Dermis blood vessel endothelial cell (primary cell): ENCODE results near the gene PER2. TPM values are rescaled to one million over a fixed set of nuclear protein-coding genes. Genes with fewer than 3 reads are reported as not detected.
"Not testable (repeated sequence)": the region's sequence is repeated elsewhere in the genome, so short reads cannot be mapped to it uniquely, and the experiment has no call there.

Source experiments
- DNase-seq: peaks from one replicate; pipeline ENCODE4 v3.0.0; 2010
- total RNA-seq: library from RNA; depleted of rRNA; stranded (reverse); fragments of >200 nt; gene quantifications from 2 replicates; pipeline ENCODE4 v1.2.3, GENCODE V29; 2014

Gene PER2
- 1.2 and 3.0 TPM in 2 replicates for total RNA-seq

GRCh38 chr2:238287737-238288649 lies at the start of gene PER2:
PER2 (minus strand) TSS chr2:238288610; CDS start chr2:238277936, 10,674 bp downstream.
- DNase-seq: peak; percentile 84

- DNase-seq: no peak
Measured at GRCh38 chr2:238337846-238338245, 49.4 kb upstream of the PER2 start.

GRCh38 chr2:238336793-238337444 lies 48.5 kb upstream of the PER2 start:
- no peak for DNase-seq

- no peak for DNase-seq
Measured at GRCh38 chr2:238336151-238336550, 47.7 kb upstream of the PER2 start.

- not testable (repeated sequence) for DNase-seq
Measured at GRCh38 chr2:238335591-238335990, 47.2 kb upstream of the PER2 start.

- DNase-seq: no peak
Measured at GRCh38 chr2:238334885-238335284, 46.5 kb upstream of the PER2 start.

GRCh38 chr2:238331916-238332315 lies 43.5 kb upstream of the PER2 start:
- DNase-seq: no peak

- DNase-seq: no peak
Measured at GRCh38 chr2:238330391-238330790, 42.0 kb upstream of the PER2 start.

- no peak for DNase-seq
Measured at GRCh38 chr2:238327751-238328150, 39.3 kb upstream of the PER2 start.

GRCh38 chr2:238326801-238327365 lies 38.5 kb upstream of the PER2 start:
- no peak for DNase-seq

- no peak for DNase-seq
Measured at GRCh38 chr2:238325694-238326093, 37.3 kb upstream of the PER2 start.

GRCh38 chr2:238324248-238324647 lies 35.8 kb upstream of the PER2 start:
- DNase-seq: not testable (repeated sequence)

GRCh38 chr2:238322001-238322411 lies 33.6 kb upstream of the PER2 start:
- DNase-seq: no peak

GRCh38 chr2:238321467-238321866 lies 33.1 kb upstream of the PER2 start:
- no peak for DNase-seq

- peak; percentile 17 for DNase-seq
Measured at GRCh38 chr2:238320648-238321281, 32.4 kb upstream of the PER2 start.

GRCh38 chr2:238320246-238320647 lies 31.8 kb upstream of the PER2 start, which contains the start of gene TRAF3IP1:
TRAF3IP1 (plus strand) TSS chr2:238320518; CDS start chr2:238320663, 145 bp downstream.
- peak; percentile 94 for DNase-seq

- DNase-seq: no peak
Measured at GRCh38 chr2:238315031-238315595, 26.7 kb upstream of the PER2 start.

GRCh38 chr2:238314576-238314975 lies 26.2 kb upstream of the PER2 start:
- DNase-seq: no peak

- no peak for DNase-seq
Measured at GRCh38 chr2:238313991-238314350, 25.6 kb upstream of the PER2 start.

- DNase-seq: no peak
Measured at GRCh38 chr2:238313289-238313990, 25.0 kb upstream of the PER2 start.

- DNase-seq: not testable (repeated sequence)
Measured at GRCh38 chr2:238310721-238311120, 22.3 kb upstream of the PER2 start.

- DNase-seq: peak; percentile 21
Measured at GRCh38 chr2:238308177-238308576, 19.8 kb upstream of the PER2 start.
